HG03139 (cell line): ENCODE data around the gene CUTA.
"Not testable (repeated sequence)": the region's sequence is repeated elsewhere in the genome, so short reads cannot be mapped to it uniquely, and the experiment has no call there.

Experiments used
- ATAC-seq: cut with Tn5 transposase; IDR thresholded peaks from one replicate; pipeline ENCODE4 v1.9.1; 2021; ENCODE audit not compliant: unreplicated experiment

Gene CUTA

DNA sequence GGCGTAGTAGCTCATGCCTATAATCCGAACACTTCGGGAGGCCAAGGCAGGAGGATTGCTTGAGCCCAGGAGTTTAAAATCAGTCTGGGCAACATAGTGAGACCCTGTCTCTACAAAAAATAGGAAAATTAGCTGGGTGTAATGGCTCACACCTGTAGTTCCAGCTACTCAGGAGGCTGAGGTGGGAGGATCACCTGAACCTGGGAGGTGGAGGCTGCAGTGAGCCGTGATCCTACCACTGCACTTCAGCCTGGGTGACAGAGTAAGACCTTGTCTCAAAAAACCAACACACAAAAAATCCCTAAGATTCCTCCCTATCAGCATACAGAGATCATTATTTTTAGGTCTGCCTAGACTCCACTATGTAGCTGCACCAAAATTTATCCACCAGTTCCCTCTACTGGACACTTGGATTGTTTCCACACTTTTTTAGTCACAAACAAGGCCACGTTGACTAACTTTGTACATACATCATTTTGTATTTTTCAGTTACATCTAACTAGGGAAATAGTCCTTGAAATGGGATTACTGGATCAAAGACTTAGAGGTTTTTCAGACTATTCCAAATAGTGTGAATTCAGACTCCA lies 10.7 kb downstream of the CUTA start:
- ATAC-seq: no peak

DNA sequence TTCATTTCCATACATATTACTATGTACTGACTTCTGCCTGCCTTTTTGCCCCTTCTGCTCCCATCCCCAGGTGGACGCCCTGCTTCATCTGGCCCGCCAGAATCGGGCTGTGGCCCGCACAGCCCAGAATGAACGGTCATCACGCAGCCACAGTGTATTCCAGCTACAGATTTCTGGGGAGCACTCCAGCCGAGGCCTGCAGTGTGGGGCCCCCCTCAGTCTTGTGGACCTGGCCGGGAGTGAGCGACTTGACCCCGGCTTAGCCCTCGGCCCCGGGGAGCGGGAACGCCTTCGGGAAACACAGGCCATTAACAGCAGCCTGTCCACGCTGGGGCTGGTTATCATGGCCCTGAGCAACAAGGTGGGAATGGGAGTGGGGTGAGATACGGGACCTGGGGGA lies 11.8 kb downstream of the CUTA start:
- no peak for ATAC-seq

DNA sequence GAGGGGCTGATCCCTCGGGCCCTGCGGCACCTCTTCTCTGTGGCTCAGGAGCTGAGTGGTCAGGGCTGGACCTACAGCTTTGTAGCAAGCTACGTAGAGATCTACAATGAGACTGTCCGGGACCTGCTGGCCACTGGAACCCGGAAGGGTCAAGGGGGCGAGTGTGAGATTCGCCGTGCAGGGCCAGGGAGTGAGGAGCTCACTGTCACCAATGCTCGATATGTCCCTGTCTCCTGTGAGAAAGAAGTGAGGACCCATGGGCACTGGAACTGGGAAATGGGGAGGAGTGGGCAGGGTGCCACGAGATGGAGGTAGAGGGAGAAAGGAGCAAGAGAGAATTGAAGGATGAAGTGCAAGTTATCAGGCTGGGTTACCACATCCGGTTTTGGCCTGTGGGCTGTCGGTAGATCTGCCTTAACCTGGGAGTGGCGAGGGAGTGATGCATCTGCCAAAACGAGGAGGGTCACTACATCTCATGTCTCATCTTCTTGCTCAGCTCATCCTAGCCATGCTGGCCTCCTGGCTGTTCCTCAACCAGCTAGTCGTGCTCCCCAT lies 12.4 kb downstream of the CUTA start:
- no peak for ATAC-seq

DNA sequence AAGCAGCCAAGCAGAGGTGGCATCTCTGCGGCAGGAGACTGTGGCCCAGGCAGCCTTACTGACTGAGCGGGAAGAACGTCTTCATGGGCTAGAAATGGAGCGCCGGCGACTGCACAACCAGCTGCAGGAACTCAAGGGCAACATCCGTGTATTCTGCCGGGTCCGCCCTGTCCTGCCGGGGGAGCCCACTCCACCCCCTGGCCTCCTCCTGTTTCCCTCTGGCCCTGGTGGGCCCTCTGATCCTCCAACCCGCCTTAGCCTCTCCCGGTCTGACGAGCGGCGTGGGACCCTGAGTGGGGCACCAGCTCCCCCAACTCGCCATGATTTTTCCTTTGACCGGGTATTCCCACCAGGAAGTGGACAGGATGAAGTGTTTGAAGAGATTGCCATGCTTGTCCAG lies 13.0 kb downstream of the CUTA start:
- no peak for ATAC-seq

DNA sequence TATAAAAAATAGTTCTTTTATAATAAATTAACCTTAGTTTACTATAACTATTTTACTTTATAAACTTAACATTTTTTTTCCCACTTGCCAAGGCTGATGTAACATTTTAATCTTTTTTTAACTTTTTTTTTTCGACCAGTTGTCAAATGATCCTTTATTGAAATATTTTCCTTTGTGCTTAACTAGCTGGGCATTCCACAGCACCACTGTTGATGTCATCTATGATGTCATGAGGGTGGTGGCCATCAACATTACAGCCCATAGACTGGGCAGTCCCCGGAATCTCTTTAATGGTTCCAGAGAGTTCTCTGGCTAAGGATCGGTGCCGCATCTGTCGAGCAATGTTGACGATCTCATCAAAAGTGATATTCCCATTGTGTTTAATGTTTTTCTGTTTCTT lies 18.0 kb downstream of the CUTA start:
- not testable (repeated sequence) for ATAC-seq

DNA sequence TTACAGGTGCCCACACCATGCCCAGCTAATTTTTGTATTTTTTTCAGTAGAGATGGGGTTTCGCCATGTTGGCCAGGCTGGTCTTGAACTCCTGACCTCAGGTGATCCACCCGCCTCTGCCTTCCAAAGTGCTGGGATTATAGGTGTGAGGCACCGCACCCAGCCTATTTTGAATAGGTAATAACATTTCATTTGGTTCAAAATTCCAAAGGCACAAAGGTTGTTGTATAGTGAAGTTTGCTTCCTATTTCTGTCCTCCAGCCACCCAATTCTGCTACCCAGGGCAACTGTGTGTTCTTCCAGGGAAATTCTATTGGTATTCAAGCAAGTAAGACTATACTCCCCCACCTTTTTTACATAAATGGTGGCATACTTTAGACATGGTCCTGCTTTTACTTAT lies 19.3 kb downstream of the CUTA start:
- not testable (repeated sequence) for ATAC-seq

DNA sequence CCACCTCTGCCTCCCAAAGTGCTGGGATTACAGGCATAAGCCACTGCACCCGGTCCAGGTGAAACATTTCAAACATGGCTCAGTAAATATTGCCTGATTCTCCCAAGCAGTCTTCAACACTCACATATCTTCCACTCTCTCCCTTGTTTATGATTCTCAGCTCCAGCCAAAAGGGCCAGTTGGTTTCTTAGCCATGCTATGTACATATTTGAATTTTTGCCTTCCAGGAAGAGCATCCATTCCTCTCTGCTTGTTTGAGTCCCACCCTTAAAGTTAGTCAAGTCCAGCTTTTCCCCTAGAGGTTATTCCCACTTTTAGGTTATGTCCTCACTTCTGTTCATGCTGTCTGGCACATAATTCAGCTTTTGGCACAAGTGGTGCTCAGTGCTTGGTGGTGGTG lies 20.4 kb downstream of the CUTA start:
- ATAC-seq: no peak

DNA sequence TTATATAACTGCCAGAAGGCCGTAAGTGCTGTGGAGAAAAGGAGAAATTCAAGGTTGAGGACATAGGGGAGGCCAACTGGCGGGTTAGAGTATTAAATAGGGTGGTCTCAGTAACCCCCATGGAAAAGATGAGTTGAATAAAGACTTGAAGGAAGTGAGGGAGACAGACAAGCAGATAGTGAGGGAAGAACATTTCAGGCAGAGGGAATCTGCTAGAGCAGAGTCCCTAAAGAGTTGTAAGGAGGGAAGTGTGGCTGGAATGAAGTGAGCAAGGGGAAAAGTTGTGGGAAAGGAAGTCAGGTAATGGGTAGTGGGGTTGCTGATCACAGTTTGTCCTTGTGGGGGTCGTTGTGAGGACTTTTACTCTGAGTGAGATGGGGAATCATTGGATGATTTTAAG lies 24.9 kb downstream of the CUTA start:
- no peak for ATAC-seq

GRCh38 chr6:33392595-33392948 lies 25.3 kb downstream of the CUTA start:
- ATAC-seq: no peak

GRCh38 chr6:33391922-33392594 lies 25.8 kb downstream of the CUTA start:
- peak; percentile 20 for ATAC-seq

GRCh38 chr6:33391278-33391921 lies 26.5 kb downstream of the CUTA start, which contains the start of gene KIFC1:
Gene KIFC1 (plus strand): TSS chr6:33391823. CDS start chr6:33391986, 163 bp downstream.
- peak; percentile 83 for ATAC-seq

- no peak for ATAC-seq
Observed at GRCh38 chr6:33390767-33391277, 27.1 kb downstream of the CUTA start.

GRCh38 chr6:33390173-33390572 lies 27.7 kb downstream of the CUTA start:
- ATAC-seq: no peak

DNA sequence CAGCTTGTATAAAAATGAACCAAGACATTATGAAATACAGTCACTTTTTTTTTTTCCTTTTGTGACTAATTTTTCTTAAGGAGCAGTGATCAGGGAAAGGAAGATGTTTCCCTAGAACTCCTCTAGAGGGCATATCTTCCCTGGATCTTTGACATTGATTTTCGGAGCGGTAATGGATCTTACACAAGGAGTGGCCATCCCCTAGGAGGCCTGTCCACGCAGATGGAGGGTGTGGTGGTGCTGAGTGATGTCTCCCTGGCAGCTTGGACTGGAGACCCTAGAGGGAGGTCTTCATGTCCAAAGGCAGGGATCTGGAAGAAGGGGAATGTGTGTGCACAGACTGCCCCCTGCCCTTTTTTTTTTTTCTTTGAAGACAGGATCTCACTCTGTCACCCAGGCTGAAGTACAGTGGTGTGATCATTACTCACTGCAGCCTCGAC lies 33.3 kb downstream of the CUTA start:
- ATAC-seq: no peak

- ATAC-seq: no peak
Observed at GRCh38 chr6:33383427-33384185, 34.3 kb downstream of the CUTA start.

DNA sequence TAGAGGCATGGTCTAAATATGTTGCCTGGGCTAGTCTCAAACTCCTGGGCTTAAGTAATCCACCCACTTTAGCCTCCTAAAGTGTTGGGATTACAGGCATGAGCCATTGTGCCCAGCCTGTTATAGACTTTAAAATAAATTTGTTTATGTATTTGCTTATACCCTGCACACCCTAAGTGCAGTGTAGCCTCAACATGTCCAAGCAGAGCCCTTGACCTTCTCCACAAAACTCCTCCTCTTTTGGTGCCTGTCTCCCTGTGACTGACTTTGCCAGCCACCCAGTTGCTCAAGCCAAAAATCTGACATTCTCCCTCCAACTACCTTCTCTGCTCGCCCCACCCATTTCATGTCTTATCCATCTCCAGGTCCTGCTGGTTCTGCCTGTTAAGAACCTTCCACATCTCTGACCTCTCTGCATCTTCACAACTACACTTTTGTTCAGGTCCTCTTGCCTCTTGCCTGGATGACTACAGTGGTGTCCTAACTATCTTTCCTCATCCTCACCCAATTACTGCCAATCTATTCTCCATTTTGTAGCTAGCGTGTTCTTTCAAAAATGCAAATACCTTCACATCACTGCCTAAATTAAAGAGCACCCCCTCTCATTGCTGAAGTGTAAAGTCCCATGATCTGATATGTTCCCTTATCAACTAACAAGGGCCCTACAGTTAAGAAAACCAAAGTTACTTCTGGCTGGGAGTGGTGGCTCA lies 37.5 kb downstream of the CUTA start:
- ATAC-seq: no peak

- not testable (repeated sequence) for ATAC-seq
Observed at GRCh38 chr6:33379184-33379583, 38.7 kb downstream of the CUTA start.

DNA sequence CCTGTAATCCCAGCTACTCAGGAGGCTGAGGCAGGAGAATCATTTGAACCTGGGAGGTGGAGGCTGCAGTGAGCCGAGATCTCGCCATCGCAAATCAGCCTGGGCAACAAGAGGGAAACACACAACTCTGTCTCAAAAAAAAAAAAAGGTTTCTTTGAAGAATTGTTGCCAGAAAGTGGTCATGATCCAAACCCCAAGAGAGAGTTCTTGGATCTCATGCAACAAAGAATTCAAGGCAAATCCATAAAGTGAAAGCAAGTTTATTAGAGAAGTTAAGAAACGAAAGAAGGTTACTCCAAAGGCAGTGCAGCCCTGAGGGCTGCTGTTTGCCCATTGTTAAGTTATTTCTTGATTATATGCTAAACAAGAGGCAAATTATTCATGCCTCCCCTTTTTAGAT lies 40.7 kb downstream of the CUTA start:
- ATAC-seq: no peak

DNA sequence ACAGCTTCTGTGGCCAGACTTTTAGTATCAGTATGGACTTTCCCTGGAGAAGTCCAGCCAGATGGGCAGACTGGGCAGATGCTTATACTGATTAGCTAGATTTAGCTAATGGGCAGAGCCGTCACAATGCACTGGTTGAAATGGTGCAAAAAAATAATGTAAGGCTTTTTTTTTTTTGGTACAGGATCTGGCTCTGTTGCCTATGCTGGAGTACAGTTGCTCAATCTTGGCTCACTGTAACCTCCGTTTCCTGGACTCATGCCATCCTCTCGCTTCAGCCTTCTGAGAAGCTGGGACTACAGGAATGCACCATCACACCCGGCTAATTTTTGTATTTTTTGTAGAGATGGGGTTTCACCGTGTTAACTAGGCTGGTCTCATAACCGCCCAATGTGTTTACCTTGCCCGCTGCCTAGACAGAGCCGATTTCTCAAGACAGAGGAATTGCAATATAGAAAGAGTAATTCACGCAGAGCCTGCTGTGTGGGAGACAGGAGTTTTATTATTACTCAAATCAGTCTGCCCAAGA lies 42.7 kb downstream of the CUTA start:
- ATAC-seq: no peak
